ENCODE results near the gene KLHL14. TPM values are rescaled to one million over a fixed set of nuclear protein-coding genes. Genes with fewer than 3 reads are reported as not detected.

Gene KLHL14
- polyA plus RNA-seq, 2 of the 4 experiments (the other 2 are of a cell fraction): not detected

DNA sequence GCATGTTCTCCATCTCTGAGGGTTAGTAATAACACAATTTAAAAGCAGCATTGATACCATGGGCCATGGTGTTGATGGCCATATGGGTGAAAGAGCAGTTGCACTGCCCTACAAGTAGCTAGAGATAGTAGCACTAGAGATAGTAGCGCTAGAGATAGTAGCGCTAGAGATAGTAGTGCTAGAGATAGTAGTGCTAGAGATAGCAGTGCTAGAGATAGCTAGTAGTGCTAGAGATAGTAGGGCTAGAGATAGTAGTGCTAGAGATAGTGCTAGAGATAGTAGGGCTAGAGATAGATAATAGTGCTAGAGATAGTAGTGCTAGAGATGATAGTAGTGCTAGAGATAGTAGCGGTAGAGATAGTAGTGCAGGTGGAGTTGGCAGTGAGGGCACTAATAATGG, 39.5 kb upstream of the KLHL14 start:
- H3K4me2 ChIP-seq: no peak overlapping the region
- CTCF ChIA-PET: no interaction called here
- no peaks in the 10 kb centered on the region for H3K9me3 ChIP-seq
- WGBS (ENCODE audit: missing lambda C conversion rate): 2% methylated on average over 3 of the region's 3 CpGs
- no peak overlapping the region for H3K27ac ChIP-seq
- no peaks in the 10 kb centered on the region for H3K4me1 ChIP-seq
- H3K4me3 ChIP-seq: no peak overlapping the region
- no peak for DNase-seq (ENCODE audit: low read depth in 1 of 2, low spot score in 1 of 2)
- POLR2A ChIA-PET: no interaction called here
- TF ChIP-seq RCOR1 (IDR thresholded peaks at IDR 0.05; ENCODE audit: low read depth, low read length) (no peak), HOXB13 (CRISPR knock-in tag; IDR thresholded peaks at IDR 0.05; ENCODE audit: low read depth) (no peak), CHD2 (IDR thresholded peaks at IDR 0.05; ENCODE audit: low read length, partially characterized antibody) (no peak), MAZ (IDR thresholded peaks at IDR 0.05; ENCODE audit: borderline replicate concordance, low read depth, low read length) (no peak), MYC (IDR thresholded peaks at IDR 0.05; ENCODE audit: borderline replicate concordance, low read length) (no peak), RAD21 (conservative IDR thresholded peaks at IDR 0.05 in 1 of 2, IDR thresholded peaks at IDR 0.05 in 1 of 2) (no peak), RNF2 (IDR thresholded peaks at IDR 0.05; ENCODE audit: borderline replicate concordance, low read depth) (no peak), CBX8 (IDR thresholded peaks at IDR 0.05) (no peak), ZNF302 (CRISPR knock-in tag; IDR thresholded peaks at IDR 0.05) (no peak), SMC3 (IDR thresholded peaks at IDR 0.05) (no peak), GATA3 (IDR thresholded peaks at IDR 0.05; ENCODE audit: borderline replicate concordance) (no peak), ESRRA (IDR thresholded peaks at IDR 0.05; ENCODE audit: borderline replicate concordance, low read length) (no peak), FOSB (CRISPR knock-in tag; IDR thresholded peaks at IDR 0.05) (no peak), EHMT2 (IDR thresholded peaks at IDR 0.05; ENCODE audit: low read depth) (no peak), NFE2L2 (conservative IDR thresholded peaks at IDR 0.05; ENCODE audit: low read length) (no peak), MAFK (IDR thresholded peaks at IDR 0.05; ENCODE audit: partially characterized antibody) (no peak), NPAS2 (CRISPR knock-in tag; IDR thresholded peaks at IDR 0.05; ENCODE audit: borderline replicate concordance) (no peak)
- TF ChIP-seq, protein P1, sequence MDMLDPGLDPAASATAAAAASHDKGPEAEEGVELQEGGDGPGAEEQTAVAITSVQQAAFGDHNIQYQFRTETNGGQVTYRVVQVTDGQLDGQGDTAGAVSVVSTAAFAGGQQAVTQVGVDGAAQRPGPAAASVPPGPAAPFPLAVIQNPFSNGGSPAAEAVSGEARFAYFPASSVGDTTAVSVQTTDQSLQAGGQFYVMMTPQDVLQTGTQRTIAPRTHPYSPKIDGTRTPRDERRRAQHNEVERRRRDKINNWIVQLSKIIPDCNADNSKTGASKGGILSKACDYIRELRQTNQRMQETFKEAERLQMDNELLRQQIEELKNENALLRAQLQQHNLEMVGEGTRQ (IDR thresholded peaks at IDR 0.05): no peak
- TF ChIP-seq, protein P2, sequence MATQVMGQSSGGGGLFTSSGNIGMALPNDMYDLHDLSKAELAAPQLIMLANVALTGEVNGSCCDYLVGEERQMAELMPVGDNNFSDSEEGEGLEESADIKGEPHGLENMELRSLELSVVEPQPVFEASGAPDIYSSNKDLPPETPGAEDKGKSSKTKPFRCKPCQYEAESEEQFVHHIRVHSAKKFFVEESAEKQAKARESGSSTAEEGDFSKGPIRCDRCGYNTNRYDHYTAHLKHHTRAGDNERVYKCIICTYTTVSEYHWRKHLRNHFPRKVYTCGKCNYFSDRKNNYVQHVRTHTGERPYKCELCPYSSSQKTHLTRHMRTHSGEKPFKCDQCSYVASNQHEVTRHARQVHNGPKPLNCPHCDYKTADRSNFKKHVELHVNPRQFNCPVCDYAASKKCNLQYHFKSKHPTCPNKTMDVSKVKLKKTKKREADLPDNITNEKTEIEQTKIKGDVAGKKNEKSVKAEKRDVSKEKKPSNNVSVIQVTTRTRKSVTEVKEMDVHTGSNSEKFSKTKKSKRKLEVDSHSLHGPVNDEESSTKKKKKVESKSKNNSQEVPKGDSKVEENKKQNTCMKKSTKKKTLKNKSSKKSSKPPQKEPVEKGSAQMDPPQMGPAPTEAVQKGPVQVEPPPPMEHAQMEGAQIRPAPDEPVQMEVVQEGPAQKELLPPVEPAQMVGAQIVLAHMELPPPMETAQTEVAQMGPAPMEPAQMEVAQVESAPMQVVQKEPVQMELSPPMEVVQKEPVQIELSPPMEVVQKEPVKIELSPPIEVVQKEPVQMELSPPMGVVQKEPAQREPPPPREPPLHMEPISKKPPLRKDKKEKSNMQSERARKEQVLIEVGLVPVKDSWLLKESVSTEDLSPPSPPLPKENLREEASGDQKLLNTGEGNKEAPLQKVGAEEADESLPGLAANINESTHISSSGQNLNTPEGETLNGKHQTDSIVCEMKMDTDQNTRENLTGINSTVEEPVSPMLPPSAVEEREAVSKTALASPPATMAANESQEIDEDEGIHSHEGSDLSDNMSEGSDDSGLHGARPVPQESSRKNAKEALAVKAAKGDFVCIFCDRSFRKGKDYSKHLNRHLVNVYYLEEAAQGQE (IDR thresholded peaks at IDR 0.05): no peak
- FAIRE-seq: no peak
- no peak for ATAC-seq

DNA sequence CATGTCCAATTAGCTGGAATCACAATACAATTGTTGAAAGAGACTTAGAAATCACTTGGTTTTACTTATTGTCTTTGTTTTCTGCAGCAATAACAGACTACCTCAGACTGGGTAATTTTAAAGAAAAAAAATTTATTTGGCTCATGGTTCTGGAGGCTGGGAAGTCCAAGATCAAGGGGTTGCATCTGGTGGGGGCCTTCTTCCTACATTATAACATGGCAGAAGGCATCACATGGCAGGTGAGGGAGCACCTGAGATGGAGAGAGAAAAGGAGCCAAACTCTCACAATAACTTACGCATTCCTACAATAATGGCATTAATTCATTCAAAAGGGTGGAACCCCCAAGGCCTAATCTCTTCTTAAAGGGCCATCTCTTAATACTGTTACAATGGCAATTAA, 37.5 kb upstream of the KLHL14 start:
- CTCF ChIA-PET: no interaction called here
- 18% methylated on average over 1 of the region's 1 CpG for WGBS (ENCODE audit: missing lambda C conversion rate)

More for the DNA sequence above, 37.5 kb upstream of the KLHL14 start:
- ATAC-seq: no peak
- H3K27ac ChIP-seq: no peak overlapping the region
- DNase-seq (ENCODE audit: low read depth in 1 of 2, low spot score in 1 of 2): no peak
- no peak for TF ChIP-seq HOXB5 (CRISPR knock-in tag; IDR thresholded peaks at IDR 0.05)
- no peak for TF ChIP-seq CBX8 (IDR thresholded peaks at IDR 0.05)
- TF ChIP-seq POLR2AphosphoS2 (conservative IDR thresholded peaks at IDR 0.05; ENCODE audit: low read length): no peak
- TF ChIP-seq, protein P3, sequence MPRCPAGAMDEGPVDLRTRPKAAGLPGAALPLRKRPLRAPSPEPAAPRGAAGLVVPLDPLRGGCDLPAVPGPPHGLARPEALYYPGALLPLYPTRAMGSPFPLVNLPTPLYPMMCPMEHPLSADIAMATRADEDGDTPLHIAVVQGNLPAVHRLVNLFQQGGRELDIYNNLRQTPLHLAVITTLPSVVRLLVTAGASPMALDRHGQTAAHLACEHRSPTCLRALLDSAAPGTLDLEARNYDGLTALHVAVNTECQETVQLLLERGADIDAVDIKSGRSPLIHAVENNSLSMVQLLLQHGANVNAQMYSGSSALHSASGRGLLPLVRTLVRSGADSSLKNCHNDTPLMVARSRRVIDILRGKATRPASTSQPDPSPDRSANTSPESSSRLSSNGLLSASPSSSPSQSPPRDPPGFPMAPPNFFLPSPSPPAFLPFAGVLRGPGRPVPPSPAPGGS (IDR thresholded peaks at IDR 0.05): no peak
- no peak for TF ChIP-seq RCOR1 (IDR thresholded peaks at IDR 0.05; ENCODE audit: low read depth, low read length)
- no peak for TF ChIP-seq MAFK (IDR thresholded peaks at IDR 0.05; ENCODE audit: partially characterized antibody)
- no peak overlapping the region for H3K4me2 ChIP-seq
- no peak for FAIRE-seq
- H3K4me3 ChIP-seq: no peak overlapping the region
- H3K4me1 ChIP-seq: no peaks in the 10 kb centered on the region
- POLR2A ChIA-PET: no interaction called here
- no peaks in the 10 kb centered on the region for H3K9me3 ChIP-seq

All from A549 (cell line).